GM23338 (cell line): ENCODE results near the gene TBX18. TPM values are rescaled to one million over a fixed set of nuclear protein-coding genes. Genes with fewer than 3 reads are reported as not detected.

Experiments used
- ATAC-seq: fragments of 200-7000 bp; cut with Tn5 transposase; 3 replicates; pipeline ENCODE4 v1.9.1; 2020
- DNase-seq: peaks from one replicate; pipeline ENCODE4 v3.0.0-alpha.2; 2015; ENCODE audit warnings: low spot score
- H2AFZ ChIP-seq: fragments of 200-600 bp; sonication (generic); 2 replicates; pipeline ENCODE4 v1.8.0; 2016; ENCODE audit warnings: antibody characterized with exemption, mild to moderate bottlenecking, moderate library complexity
- H3F3A ChIP-seq: fragments of 200-600 bp; sonication (generic); replicated peaks from 2 replicates; pipeline ENCODE4 v1.8.0; 2017; ENCODE audit warnings: antibody characterized with exemption, mixed run types, low read depth
- H3K27ac ChIP-seq: fragments of 200-600 bp; sonication (generic); 2 replicates; pipeline ENCODE4 v1.6.1; 2016; ENCODE audit warnings: low read depth
- H3K27me3 ChIP-seq: fragments of 200-600 bp; sonication (generic); 2 replicates; pipeline ENCODE4 v1.8.0; 2016; ENCODE audit warnings: mild to moderate bottlenecking, mixed run types, moderate library complexity; ENCODE audit not compliant: insufficient read depth
- H3K36me3 ChIP-seq: fragments of 200-600 bp; sonication (generic); 2 replicates; pipeline ENCODE4 v1.8.0; 2016; ENCODE audit warnings: mild to moderate bottlenecking; ENCODE audit not compliant: insufficient read depth
- H3K4me1 ChIP-seq: fragments of 200-600 bp; sonication (generic); 2 replicates; pipeline ENCODE4 v1.8.0; 2016; ENCODE audit warnings: mild to moderate bottlenecking, moderate library complexity; ENCODE audit not compliant: insufficient read depth
- H3K4me2 ChIP-seq: fragments of 200-600 bp; sonication (generic); 2 replicates; pipeline ENCODE4 v1.7.1; 2017; ENCODE audit warnings: mixed run types
- H3K4me3 ChIP-seq: fragments of 200-600 bp; sonication (generic); 2 replicates; pipeline ENCODE4 v1.6.1; 2016; ENCODE audit warnings: mixed run types
- H3K79me2 ChIP-seq: fragments of 200-600 bp; sonication (generic); replicated peaks from 2 replicates; pipeline ENCODE4 v1.8.0; 2017; ENCODE audit warnings: mild to moderate bottlenecking; ENCODE audit not compliant: insufficient read depth
- H3K9me2 ChIP-seq: fragments of 200-600 bp; sonication (generic); 2 replicates; pipeline ENCODE4 v1.8.0; 2017; ENCODE audit not compliant: insufficient read depth
- H4K20me1 ChIP-seq: fragments of 200-600 bp; sonication (generic); replicated peaks from 2 replicates; pipeline ENCODE4 v1.8.0; 2017; ENCODE audit warnings: mild to moderate bottlenecking; ENCODE audit not compliant: insufficient read depth
- H3K27ac Mint-ChIP-seq: 2 replicates; pipeline ENCODE4 v1.8.0; 2020; ENCODE audit warnings: inconsistent platforms, mild to moderate bottlenecking, moderate library complexity, mixed read lengths
- H3K27me3 Mint-ChIP-seq: 3 replicates; pipeline ENCODE4 v1.8.0; 2022; ENCODE audit warnings: low read depth, mild to moderate bottlenecking, moderate library complexity, mixed read lengths, inconsistent platforms; ENCODE audit not compliant: insufficient read depth, poor library complexity
- H3K36me3 Mint-ChIP-seq: 3 replicates; pipeline ENCODE4 v1.8.0; 2021; ENCODE audit warnings: low read depth, mild to moderate bottlenecking, inconsistent platforms, moderate library complexity, mixed read lengths
- H3K4me1 Mint-ChIP-seq: 3 replicates; pipeline ENCODE4 v1.8.0; 2020; ENCODE audit warnings: mild to moderate bottlenecking, inconsistent platforms, mixed read lengths
- H3K4me3 Mint-ChIP-seq: 3 replicates; pipeline ENCODE4 v1.8.0; 2021; ENCODE audit warnings: moderate library complexity, mild to moderate bottlenecking, inconsistent platforms, mixed read lengths
- H3K9me3 Mint-ChIP-seq: 3 replicates; pipeline ENCODE4 v1.8.0; 2020; ENCODE audit warnings: moderate library complexity, mild to moderate bottlenecking, inconsistent platforms, mixed read lengths
- CREB1 ChIP-seq: fragments of 250-450 bp; sonication (Bioruptor Pico); IDR thresholded peaks from 2 replicates; pipeline ENCODE4 v1.5.0; 2020; ENCODE audit warnings: low read depth, mild to moderate bottlenecking, moderate library complexity
- CTCF ChIP-seq, 2 experiments: fragments of 200-600 bp in 1 of 2; sonication (generic) in 1 of 2; conservative IDR thresholded peaks; 2 replicates each; pipeline versions ENCODE4 v1.5.1 to v1.6.1; 2016 to 2017; ENCODE audit warnings: antibody characterized with exemption in 2 of 2, low read depth in 2 of 2, mild to moderate bottlenecking in 2 of 2, moderate library complexity in 1 of 2
- ETS1 ChIP-seq: IDR thresholded peaks from 2 replicates; pipeline ENCODE4 v1.6.1; 2016; ENCODE audit warnings: antibody characterized with exemption
- EZH2 ChIP-seq: fragments of 200-600 bp; sonication (generic); IDR thresholded peaks from one replicate; pipeline ENCODE4 v1.8.0; 2017; ENCODE audit warnings: antibody characterized with exemption, mild to moderate bottlenecking, low read depth; ENCODE audit not compliant: unreplicated experiment
- EZH2phosphoT487 ChIP-seq: fragments of 200-600 bp; sonication (generic); IDR thresholded peaks from one replicate; pipeline ENCODE4 v1.8.1; 2018; ENCODE audit warnings: antibody characterized with exemption; ENCODE audit not compliant: unreplicated experiment
- JUNB ChIP-seq: IDR thresholded peaks from one replicate; pipeline ENCODE4 v1.6.1; 2016; ENCODE audit warnings: antibody characterized with exemption; ENCODE audit not compliant: unreplicated experiment
- NANOG ChIP-seq: IDR thresholded peaks from 2 replicates; pipeline ENCODE4 v1.6.1; 2016; ENCODE audit warnings: antibody characterized with exemption, borderline replicate concordance
- POLR2AphosphoS5 ChIP-seq: IDR thresholded peaks from 2 replicates; pipeline ENCODE4 v1.6.1; 2016; ENCODE audit warnings: antibody characterized with exemption, low read depth
- REST ChIP-seq: IDR thresholded peaks from one replicate; pipeline ENCODE4 v1.6.1; 2018; ENCODE audit warnings: antibody characterized with exemption; ENCODE audit not compliant: unreplicated experiment
- ZNF114 ChIP-seq: fragments of 250-450 bp; sonication (Bioruptor Pico); IDR thresholded peaks from 2 replicates; pipeline ENCODE4 v1.5.0; 2020; ENCODE audit warnings: mild to moderate bottlenecking, moderate library complexity
- ZNF331 ChIP-seq: fragments of 250-450 bp; sonication (Bioruptor Pico); IDR thresholded peaks from 2 replicates; pipeline ENCODE4 v1.5.0; 2020; ENCODE audit warnings: low read depth, mild to moderate bottlenecking, moderate library complexity
- polyA plus RNA-seq: library from polyadenylated mRNA; unstranded; fragments of >200 nt; fragmentation: Nextera tagmentation; extraction: Ambion mirVana; gene quantifications from 2 replicates; pipeline ENCODE4 v1.2.1, GENCODE V29; 2016
- total RNA-seq: library from RNA; depleted of rRNA; stranded (reverse); fragments of >200 nt; shearing (Covaris generic); gene quantifications from 2 replicates; pipeline ENCODE4 v1.2.3, GENCODE V29; 2014

The TBX18 gene
- total and polyA plus RNA-seq, 2 experiments from 2014 or later, result 0.03 TPM; not detected in 1

GRCh38 chr6:84674395-84674794 lies 90.0 kb downstream of the TBX18 start (continued):
- TF ChIP-seq CTCF (conservative IDR thresholded peaks at IDR 0.05; ENCODE audit: low read depth in 2 of 2) (no peak), CREB1 (CRISPR knock-in tag) (no peak), NANOG (no peak), EZH2phosphoT487 (no peak), ZNF114 (CRISPR knock-in tag) (no peak), ETS1 (no peak), REST (no peak), ZNF331 (CRISPR knock-in tag) (no peak), EZH2 (no peak)

GRCh38 chr6:84671183-84671582 lies 93.2 kb downstream of the TBX18 start:
- no peak overlapping the region for H3K27ac Mint-ChIP-seq
- Histone ChIP-seq H3K4me2 (no peak overlapping the region), H2AFZ (no peak overlapping the region), H3F3A (no peaks in the 10 kb centered on the region), H4K20me1 (no peaks in the 10 kb centered on the region), H3K36me3 (no peaks in the 10 kb centered on the region), H3K27ac (no peak overlapping the region), H3K9me2 (no peaks in the 10 kb centered on the region), H3K27me3 (no peaks in the 10 kb centered on the region), H3K4me3 (no peak overlapping the region), H3K79me2 (no peaks in the 10 kb centered on the region), H3K4me1 (no peaks in the 10 kb centered on the region)
- no peaks in the 10 kb centered on the region for H3K36me3 Mint-ChIP-seq
- no peak overlapping the region for H3K4me3 Mint-ChIP-seq
- ATAC-seq (no peak), DNase-seq (no peak)
- no peaks in the 10 kb centered on the region; the same call in 2 of the 3 replicates for H3K4me1 Mint-ChIP-seq
- no peaks in the 10 kb centered on the region for H3K9me3 Mint-ChIP-seq
- H3K27me3 Mint-ChIP-seq, result no peaks in the 10 kb centered on the region
- no peak for TF ChIP-seq ETS1
- TF ChIP-seq NANOG, result no peak
- no peak for TF ChIP-seq ZNF331 (CRISPR knock-in tag)
- no peak for TF ChIP-seq CTCF (conservative IDR thresholded peaks at IDR 0.05; ENCODE audit: low read depth in 2 of 2)
- TF ChIP-seq EZH2phosphoT487, result no peak
- TF ChIP-seq CREB1 (CRISPR knock-in tag), result no peak
- no peak for TF ChIP-seq EZH2
- no peak for TF ChIP-seq POLR2AphosphoS5
- TF ChIP-seq REST, result no peak
- TF ChIP-seq JUNB, result no peak
